Measurements from ENCODE around the gene MEGF9. TPM values are rescaled to one million over a fixed set of nuclear protein-coding genes. Genes with fewer than 3 reads are reported as not detected.
"Not testable (repeated sequence)": the region's sequence is repeated elsewhere in the genome, so short reads cannot be mapped to it uniquely, and the experiment has no call there.

MEGF9 gene
- total and polyA plus RNA-seq, 4 donors = 29.0 to 61.0 (median 42.8) TPM

- WGBS (ENCODE audit: insufficient coverage) = 80% methylated on average over 1 of the region's 1 CpG
- Histone ChIP-seq H3K27ac (ENCODE audit: low read depth, low read length) (no peak overlapping the region), H3K36me3 (ENCODE audit: control insufficient read depth, insufficient read depth, low read length) (no peaks in the 10 kb centered on the region), H3K27me3 (ENCODE audit: control insufficient read depth, insufficient read depth, low read length) (no peaks in the 10 kb centered on the region), H3K4me3 (ENCODE audit: low read depth, low read length) (no peak overlapping the region), H3K9me3 (ENCODE audit: control insufficient read depth, insufficient read depth, low read length) (no peaks in the 10 kb centered on the region), H3K4me1 (ENCODE audit: control insufficient read depth, insufficient read depth, low read length) (no peaks in the 10 kb centered on the region)
- DNase-seq (ENCODE audit: low read depth in 4 of 6, low spot score in 6 of 6) = no peak
Observed at GRCh38 chr9:120653762-120654161, 60.5 kb downstream of the MEGF9 start.

- no peak for DNase-seq (ENCODE audit: low read depth in 4 of 6, low spot score in 6 of 6)
- no peaks in the 10 kb centered on the region for H3K36me3 ChIP-seq (ENCODE audit: control insufficient read depth, insufficient read depth, low read length)
- H3K9me3 ChIP-seq (ENCODE audit: control insufficient read depth, insufficient read depth, low read length) = no peaks in the 10 kb centered on the region
- no peak overlapping the region for H3K4me3 ChIP-seq (ENCODE audit: low read depth, low read length)
- H3K27ac ChIP-seq (ENCODE audit: low read depth, low read length) = no peak overlapping the region
- H3K27me3 ChIP-seq (ENCODE audit: control insufficient read depth, insufficient read depth, low read length) = no peaks in the 10 kb centered on the region
- 100% methylated on average over 2 of the region's 2 CpGs for WGBS (ENCODE audit: insufficient coverage)
- no peaks in the 10 kb centered on the region for H3K4me1 ChIP-seq (ENCODE audit: control insufficient read depth, insufficient read depth, low read length)
Observed at GRCh38 chr9:120652934-120653333, 61.3 kb downstream of the MEGF9 start.

DNA sequence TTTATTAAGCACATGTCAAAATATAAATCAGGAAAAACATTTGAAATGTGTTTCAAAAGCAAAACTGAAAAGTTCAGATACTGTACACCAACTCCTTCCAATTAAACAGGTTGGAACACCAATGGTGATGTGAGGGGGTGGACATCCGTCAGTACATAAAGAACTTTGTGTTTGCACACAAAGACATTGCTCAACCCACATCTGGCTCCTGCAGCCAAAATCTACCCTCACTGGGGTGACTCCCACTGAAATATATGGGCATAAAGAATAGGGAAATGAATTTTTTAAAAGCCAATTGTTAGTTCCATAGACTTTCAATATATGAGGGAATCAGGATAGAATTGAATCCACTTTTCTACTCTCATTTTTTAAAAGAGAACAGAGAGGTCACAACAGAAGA lies 63.9 kb downstream of the MEGF9 start:
- Histone ChIP-seq H3K27ac (ENCODE audit: low read depth, low read length) (no peak overlapping the region), H3K36me3 (ENCODE audit: control insufficient read depth, insufficient read depth, low read length) (no peaks in the 10 kb centered on the region), H3K4me3 (ENCODE audit: low read depth, low read length) (no peak overlapping the region), H3K9me3 (ENCODE audit: control insufficient read depth, insufficient read depth, low read length) (no peaks in the 10 kb centered on the region), H3K4me1 (ENCODE audit: control insufficient read depth, insufficient read depth, low read length) (no peaks in the 10 kb centered on the region), H3K27me3 (ENCODE audit: control insufficient read depth, insufficient read depth, low read length) (no peaks in the 10 kb centered on the region)
- WGBS (ENCODE audit: insufficient coverage) = no CpG with 5 or more reads among the region's 1 CpG
- no peak for DNase-seq (ENCODE audit: low read depth in 4 of 6, low spot score in 6 of 6)

GRCh38 chr9:120648581-120649197 lies 65.6 kb downstream of the MEGF9 start:
- H3K4me1 ChIP-seq (ENCODE audit: control insufficient read depth, insufficient read depth, low read length) = peaks cover 1% of the 10 kb centered on the region
- no peaks in the 10 kb centered on the region for H3K9me3 ChIP-seq (ENCODE audit: control insufficient read depth, insufficient read depth, low read length)
- no peak overlapping the region for H3K27ac ChIP-seq (ENCODE audit: low read depth, low read length)
- 83% methylated on average over 1 of the region's 3 CpGs for WGBS (ENCODE audit: insufficient coverage)
- no peak for DNase-seq (ENCODE audit: low read depth in 4 of 6, low spot score in 6 of 6)
- H3K27me3 ChIP-seq (ENCODE audit: control insufficient read depth, insufficient read depth, low read length) = no peaks in the 10 kb centered on the region
- H3K36me3 ChIP-seq (ENCODE audit: control insufficient read depth, insufficient read depth, low read length) = no peaks in the 10 kb centered on the region
- no peak overlapping the region for H3K4me3 ChIP-seq (ENCODE audit: low read depth, low read length)

GRCh38 chr9:120646948-120647347 lies 67.3 kb downstream of the MEGF9 start:
- peaks cover 3% of the 10 kb centered on the region for H3K4me1 ChIP-seq (ENCODE audit: control insufficient read depth, insufficient read depth, low read length)

DNA sequence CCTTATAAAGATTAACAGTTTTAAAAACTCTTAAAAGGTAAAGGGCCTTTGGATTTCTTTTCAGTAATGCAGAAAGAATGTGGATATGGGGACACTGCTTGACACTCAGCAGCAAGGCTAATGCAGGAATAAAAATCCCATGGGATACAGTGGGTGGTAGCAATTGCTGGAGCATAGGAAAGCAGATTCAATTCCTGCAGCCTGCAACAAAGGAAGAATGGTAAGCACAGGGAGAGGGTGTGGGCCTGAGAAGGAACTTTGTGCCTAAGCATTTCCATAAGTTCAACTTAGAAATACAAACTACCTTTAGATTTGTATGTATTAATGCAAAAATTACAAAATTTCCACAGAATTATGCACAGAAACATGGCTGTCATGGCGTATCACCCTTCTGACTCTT lies 68.5 kb downstream of the MEGF9 start:
- H3K9me3 ChIP-seq (ENCODE audit: control insufficient read depth, insufficient read depth, low read length) = no peaks in the 10 kb centered on the region
- DNase-seq (ENCODE audit: low read depth in 4 of 6, low spot score in 6 of 6) = no peak
- H3K4me3 ChIP-seq (ENCODE audit: low read depth, low read length) = no peak overlapping the region
- peaks cover 3% of the 10 kb centered on the region for H3K4me1 ChIP-seq (ENCODE audit: control insufficient read depth, insufficient read depth, low read length)
- H3K27me3 ChIP-seq (ENCODE audit: control insufficient read depth, insufficient read depth, low read length) = no peaks in the 10 kb centered on the region
- no peak overlapping the region for H3K27ac ChIP-seq (ENCODE audit: low read depth, low read length)
- WGBS (ENCODE audit: insufficient coverage) = 100% methylated on average over 1 of the region's 1 CpG
- H3K36me3 ChIP-seq (ENCODE audit: control insufficient read depth, insufficient read depth, low read length) = no peaks in the 10 kb centered on the region

More at GRCh38 chr9:120646948-120647347, 67.3 kb downstream of the MEGF9 start:
- Histone ChIP-seq H3K9me3 (ENCODE audit: control insufficient read depth, insufficient read depth, low read length) (no peaks in the 10 kb centered on the region), H3K27me3 (ENCODE audit: control insufficient read depth, insufficient read depth, low read length) (no peaks in the 10 kb centered on the region), H3K27ac (ENCODE audit: low read depth, low read length) (no peak overlapping the region), H3K36me3 (ENCODE audit: control insufficient read depth, insufficient read depth, low read length) (no peaks in the 10 kb centered on the region), H3K4me3 (ENCODE audit: low read depth, low read length) (no peak overlapping the region)
- DNase-seq (ENCODE audit: low read depth in 4 of 6, low spot score in 6 of 6) = no peak
- WGBS (ENCODE audit: insufficient coverage) = no CpG with 5 or more reads among the region's 4 CpGs

- H3K9me3 ChIP-seq (ENCODE audit: control insufficient read depth, insufficient read depth, low read length) = no peaks in the 10 kb centered on the region
- no peak overlapping the region for H3K4me3 ChIP-seq (ENCODE audit: low read depth, low read length)
- H3K27ac ChIP-seq (ENCODE audit: low read depth, low read length) = peak overlapping the region; percentile 68
Observed at GRCh38 chr9:120643061-120643460, 71.2 kb downstream of the MEGF9 start.

GRCh38 chr9:120642129-120642770 lies 72.0 kb downstream of the MEGF9 start:
- peaks cover 3% of the 10 kb centered on the region for H3K4me1 ChIP-seq (ENCODE audit: control insufficient read depth, insufficient read depth, low read length)
- no peak overlapping the region for H3K4me3 ChIP-seq (ENCODE audit: low read depth, low read length)
- peak overlapping the region; percentile 68 for H3K27ac ChIP-seq (ENCODE audit: low read depth, low read length)
- DNase-seq (ENCODE audit: low read depth in 4 of 6, low spot score in 6 of 6) = peak in 1 of 6 donors; percentile 54
- no peaks in the 10 kb centered on the region for H3K27me3 ChIP-seq (ENCODE audit: control insufficient read depth, insufficient read depth, low read length)
- WGBS (ENCODE audit: insufficient coverage) = 83% methylated on average over 1 of the region's 3 CpGs
- peaks cover 3% of the 10 kb centered on the region for H3K36me3 ChIP-seq (ENCODE audit: control insufficient read depth, insufficient read depth, low read length)
- H3K9me3 ChIP-seq (ENCODE audit: control insufficient read depth, insufficient read depth, low read length) = no peaks in the 10 kb centered on the region

More at GRCh38 chr9:120643061-120643460, 71.2 kb downstream of the MEGF9 start:
- peak in 1 of 6 donors; percentile 43 for DNase-seq (ENCODE audit: low read depth in 4 of 6, low spot score in 6 of 6)
- Histone ChIP-seq H3K27me3 (ENCODE audit: control insufficient read depth, insufficient read depth, low read length) (no peaks in the 10 kb centered on the region), H3K4me1 (ENCODE audit: control insufficient read depth, insufficient read depth, low read length) (peaks cover 3% of the 10 kb centered on the region), H3K36me3 (ENCODE audit: control insufficient read depth, insufficient read depth, low read length) (peaks cover 3% of the 10 kb centered on the region)

DNA sequence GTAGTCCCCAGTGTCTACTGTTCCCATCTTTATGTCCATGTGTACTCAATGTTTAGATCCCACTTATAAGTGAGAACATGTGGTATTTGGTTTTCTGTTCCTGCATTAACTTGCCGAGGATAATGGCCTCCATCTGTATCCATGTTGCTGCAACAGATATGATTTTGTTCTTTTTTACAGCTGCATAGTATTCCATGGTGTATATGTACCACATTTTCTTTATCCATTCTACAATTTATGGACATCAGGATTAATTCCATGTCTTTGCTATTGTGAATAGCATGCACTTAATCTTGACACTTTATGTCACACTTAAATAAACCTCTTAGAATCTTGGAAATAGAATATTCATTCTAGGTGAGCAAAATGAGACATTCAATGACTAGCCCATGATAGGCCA lies 73.4 kb downstream of the MEGF9 start:
- H3K9me3 ChIP-seq (ENCODE audit: control insufficient read depth, insufficient read depth, low read length); DNase-seq (ENCODE audit: low read depth in 4 of 6, low spot score in 6 of 6); H3K27ac ChIP-seq (ENCODE audit: low read depth, low read length); H3K27me3 ChIP-seq (ENCODE audit: control insufficient read depth, insufficient read depth, low read length); H3K36me3 ChIP-seq (ENCODE audit: control insufficient read depth, insufficient read depth, low read length); H3K4me3 ChIP-seq (ENCODE audit: low read depth, low read length); H3K4me1 ChIP-seq (ENCODE audit: control insufficient read depth, insufficient read depth, low read length): not testable (repeated sequence)
- WGBS (ENCODE audit: insufficient coverage) = no CpG with 5 or more reads among the region's 1 CpG

GRCh38 chr9:120640380-120640779 lies 73.9 kb downstream of the MEGF9 start:
- Histone ChIP-seq H3K9me3 (ENCODE audit: control insufficient read depth, insufficient read depth, low read length) (peaks cover 4% of the 10 kb centered on the region), H3K27ac (ENCODE audit: low read depth, low read length) (no peak overlapping the region), H3K27me3 (ENCODE audit: control insufficient read depth, insufficient read depth, low read length) (no peaks in the 10 kb centered on the region), H3K4me1 (ENCODE audit: control insufficient read depth, insufficient read depth, low read length) (peaks cover 3% of the 10 kb centered on the region), H3K4me3 (ENCODE audit: low read depth, low read length) (no peak overlapping the region), H3K36me3 (ENCODE audit: control insufficient read depth, insufficient read depth, low read length) (peaks cover 3% of the 10 kb centered on the region)
- no peak for DNase-seq (ENCODE audit: low read depth in 4 of 6, low spot score in 6 of 6)
- no CpG with 5 or more reads among the region's 2 CpGs for WGBS (ENCODE audit: insufficient coverage)

Data from spinal cord (tissue), 10 donors.